Measurements from ENCODE around the gene GNG8.

GNG8 gene

GRCh38 chr19:46601318-46602224 lies 34.4 kb downstream of the GNG8 start, which contains the start of gene CALM3:
CALM3 (plus strand) TSS chr19:46601330; CDS start chr19:46601435, 105 bp downstream.
- no peak for DNase-seq

GRCh38 chr19:46600384-46601317 lies 35.4 kb downstream of the GNG8 start:
- DNase-seq = peak; percentile 99

GRCh38 chr19:46599716-46600373 lies 36.2 kb downstream of the GNG8 start:
- DNase-seq = no peak

GRCh38 chr19:46598372-46598917 lies 37.6 kb downstream of the GNG8 start:
- DNase-seq = no peak

- DNase-seq = no peak
These were observed 40.0 kb downstream of the GNG8 start for GRCh38 chr19:46596008-46596407.

GRCh38 chr19:46591870-46592269 lies 44.1 kb downstream of the GNG8 start:
- no peak for DNase-seq

- no peak for DNase-seq
These were observed 44.7 kb downstream of the GNG8 start for GRCh38 chr19:46591254-46591653.

GRCh38 chr19:46587861-46588260 lies 48.1 kb downstream of the GNG8 start:
- DNase-seq = no peak

GRCh38 chr19:46586294-46586693 lies 49.7 kb downstream of the GNG8 start:
- DNase-seq = no peak

GRCh38 chr19:46585539-46585938 lies 50.5 kb downstream of the GNG8 start:
- no peak for DNase-seq
